OCI-LY7 (cell line): Measurements from ENCODE around the gene SPG7.

Experiments used
- CTCF ChIP-seq: fragments of 200-600 bp; sonication (generic); conservative IDR thresholded peaks from 2 replicates; pipeline ENCODE4 v1.5.1; 2014; ENCODE audit warnings: mild to moderate bottlenecking, antibody characterized with exemption, low read length, moderate library complexity, mixed read lengths
- EZH2phosphoT487 ChIP-seq: fragments of 200-600 bp; sonication (generic); IDR thresholded peaks from 2 replicates; pipeline ENCODE4 v1.6.1; 2018; ENCODE audit warnings: low read depth, borderline replicate concordance, mild to moderate bottlenecking, mixed run types, antibody characterized with exemption, low read length, moderate library complexity, mixed read lengths

- TF ChIP-seq CTCF: no peak
- no peak for TF ChIP-seq EZH2phosphoT487
These were observed 18.2 kb upstream of the SPG7 start for GRCh38 chr16:89489898-89490438.
